ENCODE data around the gene ZBTB16. TPM values are rescaled to one million over a fixed set of nuclear protein-coding genes. Genes with fewer than 3 reads are reported as not detected.

Gene ZBTB16
- total RNA-seq, 2 experiments from 2014 or later: 11.0 to 11.8 TPM

DNA sequence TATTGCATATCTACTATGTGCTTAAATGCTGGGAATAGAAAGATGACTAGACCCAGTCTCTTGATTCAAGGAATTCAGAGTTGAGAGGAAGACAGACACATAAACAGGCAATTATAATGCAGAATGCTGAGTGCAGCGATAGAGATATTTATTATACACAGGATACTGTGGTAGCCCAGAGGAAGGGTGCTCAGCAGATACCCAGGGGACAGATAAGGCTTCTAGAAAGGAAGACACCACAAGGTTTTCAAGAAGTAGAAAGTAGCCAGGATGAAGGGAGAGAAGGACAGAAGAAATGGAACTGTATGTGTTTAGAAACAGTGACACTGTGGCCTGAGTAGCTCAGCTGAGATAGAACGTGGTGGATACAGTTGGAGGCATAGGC lies 157.3 kb downstream of the ZBTB16 start:
- Mint-ChIP-seq H3K4me3 (peak overlapping the region; percentile 7), H3K27me3 (peaks cover 7% of the 10 kb centered on the region), H3K4me1 (peaks cover 62% of the 10 kb centered on the region), H3K36me3 (ENCODE audit: low read depth) (peaks cover 11% of the 10 kb centered on the region), H3K9me3 (no peaks in the 10 kb centered on the region), H3K27ac (peak overlapping the region; percentile 85)
- ChIA-PET CTCF (interaction anchor here (1.4 to 1.9 kb wide), 3 partner anchors 10 to 173 kb away, joined by 3 to 6 read pairs (median 5); no protein-coding TSS in a partner anchor), POLR2A (interaction anchor here (1.1 to 2.2 kb wide), 7 partner anchors 9 to 57 kb away, joined by 3 to 8 read pairs (median 6); no protein-coding TSS in a partner anchor)
- DNase-seq: peak; percentile 37

DNA sequence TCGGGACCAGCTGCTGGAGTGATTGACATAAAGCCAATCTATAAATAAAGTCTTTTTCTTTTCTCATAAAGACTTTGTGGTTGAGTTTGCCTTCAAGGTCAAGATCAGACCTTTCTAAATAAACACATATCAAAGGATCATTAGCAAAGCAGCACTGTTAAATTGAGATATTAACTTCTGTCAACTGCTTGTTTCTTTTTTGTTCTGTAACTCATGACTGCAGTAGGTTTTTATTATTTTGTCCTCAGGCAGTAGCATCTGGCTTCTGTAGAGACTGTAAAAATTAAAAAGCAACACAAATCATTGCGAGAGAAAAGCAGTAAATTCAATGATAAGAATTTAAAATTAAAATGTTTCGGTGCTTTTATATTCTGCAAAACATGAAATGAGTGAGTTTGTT lies 159.0 kb downstream of the ZBTB16 start:
- Mint-ChIP-seq H3K4me1 (peaks cover 57% of the 10 kb centered on the region), H3K36me3 (ENCODE audit: low read depth) (peaks cover 11% of the 10 kb centered on the region), H3K4me3 (no peak overlapping the region), H3K27ac (peak overlapping the region; percentile 22), H3K27me3 (peaks cover 4% of the 10 kb centered on the region), H3K9me3 (no peaks in the 10 kb centered on the region)
- CTCF ChIA-PET: interaction anchor here (1.0 to 1.4 kb wide), 2 partner anchors 11 to 41 kb away, joined by 4 to 5 read pairs; no protein-coding TSS in a partner anchor
- DNase-seq: no peak
- POLR2A ChIA-PET: interaction anchor here (1.5 kb wide), 1 partner anchor 11 kb away, joined by 8 read pairs; no protein-coding TSS in a partner anchor

DNA sequence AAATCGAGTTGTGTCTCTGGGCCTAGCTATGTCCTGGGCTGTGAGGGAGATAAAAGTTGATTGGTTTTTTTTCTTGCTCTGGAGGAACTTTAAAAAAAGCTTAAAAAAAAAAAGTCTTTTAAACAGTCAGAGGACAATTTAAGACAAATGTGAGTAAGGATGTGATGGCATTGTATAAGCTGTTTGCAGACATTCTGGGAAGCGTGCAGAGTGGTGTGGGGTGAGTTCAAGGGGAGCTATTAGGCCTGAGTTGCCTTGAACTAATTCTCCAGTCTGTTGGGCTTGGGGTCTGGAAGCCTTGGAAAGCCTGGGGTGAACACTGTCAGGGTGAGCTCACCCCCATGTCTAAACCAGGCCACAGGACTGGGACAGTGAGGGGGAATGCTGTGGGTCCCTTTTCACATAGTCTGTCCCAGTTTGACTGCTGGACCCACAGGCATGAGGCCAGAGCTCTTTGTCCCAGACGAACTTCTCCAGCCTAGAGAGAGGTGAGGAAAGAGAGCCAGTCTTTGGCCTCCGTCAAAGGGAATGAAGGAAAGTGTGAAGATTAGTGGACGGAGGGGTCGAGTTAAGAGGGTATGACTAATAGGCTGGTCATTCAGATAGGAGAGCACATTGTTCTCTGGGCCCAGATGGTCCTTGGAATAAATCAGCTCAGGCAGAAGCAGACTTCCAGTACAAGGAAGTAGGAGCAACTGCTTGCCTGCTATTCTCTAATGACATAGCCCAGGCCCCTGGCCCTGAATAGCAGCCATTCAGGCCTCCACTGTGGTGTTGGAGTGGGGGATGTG lies 160.2 kb downstream of the ZBTB16 start:
- H3K4me1 Mint-ChIP-seq: peaks cover 50% of the 10 kb centered on the region
- H3K27me3 Mint-ChIP-seq: peaks cover 8% of the 10 kb centered on the region
- no peak for DNase-seq
- H3K9me3 Mint-ChIP-seq: no peaks in the 10 kb centered on the region
- peaks cover 17% of the 10 kb centered on the region for H3K36me3 Mint-ChIP-seq (ENCODE audit: low read depth)
- ChIA-PET CTCF (interaction anchor here (1.3 to 1.6 kb wide), 2 partner anchors 41 to 53 kb away, joined by 4 to 5 read pairs; no protein-coding TSS in a partner anchor), POLR2A (interaction anchor here (1.2 kb wide), 1 partner anchor 12 kb away, joined by 3 read pairs; no protein-coding TSS in a partner anchor)
- H3K4me3 Mint-ChIP-seq: no peak overlapping the region
- no peak overlapping the region for H3K27ac Mint-ChIP-seq

DNA sequence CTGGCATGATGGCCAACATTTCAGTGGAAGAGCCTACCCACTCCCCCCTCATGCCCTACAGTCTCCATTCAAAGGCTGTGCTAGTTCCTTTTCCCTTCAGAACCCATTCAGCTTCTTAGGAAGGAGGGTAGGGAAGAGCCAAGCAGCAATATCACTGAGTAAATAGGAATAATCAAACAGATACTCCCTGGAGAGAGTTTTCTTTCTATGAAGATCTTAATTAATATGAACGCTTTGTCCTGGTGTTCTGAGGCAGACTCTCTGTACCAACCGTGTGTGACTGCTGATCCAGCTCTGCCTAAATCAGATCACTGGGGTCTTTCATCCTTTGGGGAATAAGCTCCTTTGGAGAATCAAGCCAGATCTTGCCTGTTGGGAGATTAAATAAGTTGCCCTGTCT lies 161.5 kb downstream of the ZBTB16 start:
- H3K27me3 Mint-ChIP-seq: peaks cover 11% of the 10 kb centered on the region
- peaks cover 49% of the 10 kb centered on the region for H3K4me1 Mint-ChIP-seq
- H3K36me3 Mint-ChIP-seq (ENCODE audit: low read depth): peaks cover 19% of the 10 kb centered on the region
- ChIA-PET CTCF (interaction anchor here (0.7 to 0.8 kb wide), 2 partner anchors 38 to 40 kb away, joined by 3 read pairs; no protein-coding TSS in a partner anchor), POLR2A (no interaction called here)
- DNase-seq: no peak
- H3K9me3 Mint-ChIP-seq: no peaks in the 10 kb centered on the region
- H3K4me3 Mint-ChIP-seq: no peak overlapping the region
- no peak overlapping the region for H3K27ac Mint-ChIP-seq

DNA sequence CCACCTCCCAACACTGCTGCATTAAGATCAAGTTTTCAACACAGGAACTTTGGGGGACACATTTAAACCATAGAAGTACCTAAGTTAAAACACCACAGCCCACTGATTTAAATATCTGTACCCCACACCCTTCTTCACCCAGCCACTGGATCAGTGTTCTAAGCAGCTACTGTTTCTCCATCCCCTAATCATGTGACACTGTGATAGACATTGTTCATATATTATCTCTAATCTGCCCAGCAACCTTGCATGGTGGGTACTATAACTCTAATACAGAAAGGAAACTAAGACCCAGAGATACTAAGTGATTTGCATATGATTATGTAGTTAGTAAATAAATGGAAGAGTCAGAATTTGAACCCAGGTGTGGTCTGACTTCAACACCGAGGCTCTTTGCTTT lies 166.2 kb downstream of the ZBTB16 start:
- ChIA-PET POLR2A (interaction anchor here (0.9 to 1.8 kb wide), 3 partner anchors 20 to 66 kb away, joined by 3 to 4 read pairs (median 3); no protein-coding TSS in a partner anchor), CTCF (interaction anchor here (1.4 to 2.8 kb wide), 2 partner anchors 11 to 35 kb away, joined by 4 to 6 read pairs; no protein-coding TSS in a partner anchor)
- peaks cover 8% of the 10 kb centered on the region for H3K36me3 Mint-ChIP-seq (ENCODE audit: low read depth)
- H3K4me1 Mint-ChIP-seq: peaks cover 28% of the 10 kb centered on the region
- H3K27me3 Mint-ChIP-seq: peaks cover 11% of the 10 kb centered on the region
- no peaks in the 10 kb centered on the region for H3K9me3 Mint-ChIP-seq
- H3K4me3 Mint-ChIP-seq: no peak overlapping the region
- no peak for DNase-seq
- H3K27ac Mint-ChIP-seq: no peak overlapping the region

DNA sequence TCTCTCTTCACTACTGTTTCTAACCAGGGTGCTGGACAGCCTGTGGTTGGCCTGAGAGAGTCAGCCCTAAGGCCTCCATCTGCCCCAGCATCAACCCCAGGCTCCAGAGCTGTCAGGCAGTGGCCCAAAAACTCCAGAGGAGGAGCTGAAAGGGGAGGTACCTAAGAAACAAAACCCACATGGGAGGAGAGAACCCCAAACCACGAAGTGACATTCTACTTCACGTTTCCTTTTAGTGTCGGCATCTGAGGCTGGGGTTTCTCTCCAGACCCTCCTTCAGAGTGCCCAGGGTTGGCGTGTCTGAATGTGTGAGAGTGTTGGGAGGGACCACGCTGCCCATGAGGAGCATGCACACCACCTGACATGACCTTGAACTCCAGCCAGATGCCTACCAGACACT lies 166.8 kb downstream of the ZBTB16 start:
- Mint-ChIP-seq H3K27me3 (peaks cover 11% of the 10 kb centered on the region), H3K36me3 (ENCODE audit: low read depth) (peaks cover 8% of the 10 kb centered on the region), H3K4me1 (peaks cover 28% of the 10 kb centered on the region), H3K4me3 (no peak overlapping the region), H3K27ac (no peak overlapping the region), H3K9me3 (no peaks in the 10 kb centered on the region)
- ChIA-PET POLR2A (interaction anchor here (0.9 to 1.8 kb wide), 3 partner anchors 20 to 67 kb away, joined by 3 to 4 read pairs (median 3); no protein-coding TSS in a partner anchor), CTCF (interaction anchor here (2.8 kb wide), 1 partner anchor 34 kb away, joined by 6 read pairs; no protein-coding TSS in a partner anchor)
- DNase-seq: no peak

DNA sequence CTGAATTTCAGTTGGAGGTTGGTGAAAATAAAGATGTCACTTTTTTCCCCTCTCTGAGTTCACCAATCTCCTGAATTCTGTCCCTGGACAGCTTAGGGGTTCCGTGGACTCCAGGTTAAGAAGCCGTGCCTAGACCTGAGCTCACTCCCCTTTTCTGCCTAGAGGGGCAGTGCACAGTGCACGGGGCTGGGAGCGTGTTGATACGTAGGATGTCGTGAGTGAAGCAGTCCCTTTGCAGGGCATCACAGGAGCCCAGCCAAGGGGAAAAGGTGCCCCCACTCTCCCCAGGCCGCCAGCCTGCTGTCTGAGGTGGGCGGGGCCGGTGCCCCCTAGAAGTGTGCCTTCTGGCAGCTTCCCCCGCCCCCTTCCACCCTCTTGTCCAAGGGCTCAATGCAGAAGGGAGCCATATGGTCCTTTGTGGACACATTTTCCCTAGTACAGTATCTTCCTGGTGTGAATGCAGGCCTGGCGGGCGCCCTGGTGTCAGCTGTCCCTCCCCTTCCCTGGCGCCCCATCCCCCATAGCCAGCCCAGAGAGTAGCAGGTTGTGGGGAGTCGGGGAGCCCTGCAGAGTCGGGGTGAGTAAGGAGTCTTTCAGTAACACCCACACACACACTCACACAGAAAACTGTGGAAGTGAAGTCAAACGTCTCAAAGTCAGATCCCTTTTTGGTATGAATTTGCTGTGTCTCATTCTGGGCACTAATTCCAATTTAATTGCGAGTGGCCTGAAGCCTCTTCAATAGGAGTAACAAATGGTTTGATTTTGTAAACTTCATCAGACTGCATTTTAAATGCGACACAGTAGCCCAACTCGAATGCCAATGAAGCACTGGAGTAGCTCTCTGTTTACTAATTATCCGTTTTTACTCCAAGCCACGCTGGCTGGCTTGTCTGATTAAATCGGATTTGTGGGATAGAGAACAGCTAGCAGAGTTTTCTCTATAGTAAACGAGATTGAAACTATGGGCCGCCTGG lies 169.2 kb downstream of the ZBTB16 start:
- Mint-ChIP-seq H3K4me1 (peaks cover 28% of the 10 kb centered on the region), H3K9me3 (no peaks in the 10 kb centered on the region), H3K4me3 (no peak overlapping the region), H3K36me3 (ENCODE audit: low read depth) (peaks cover 8% of the 10 kb centered on the region), H3K27me3 (peaks cover 16% of the 10 kb centered on the region), H3K27ac (no peak overlapping the region)
- ChIA-PET CTCF (interaction anchor here (1.4 kb wide), 1 partner anchor 46 kb away, joined by 3 read pairs; no protein-coding TSS in a partner anchor), POLR2A (no interaction called here)
- DNase-seq: no peak

DNA sequence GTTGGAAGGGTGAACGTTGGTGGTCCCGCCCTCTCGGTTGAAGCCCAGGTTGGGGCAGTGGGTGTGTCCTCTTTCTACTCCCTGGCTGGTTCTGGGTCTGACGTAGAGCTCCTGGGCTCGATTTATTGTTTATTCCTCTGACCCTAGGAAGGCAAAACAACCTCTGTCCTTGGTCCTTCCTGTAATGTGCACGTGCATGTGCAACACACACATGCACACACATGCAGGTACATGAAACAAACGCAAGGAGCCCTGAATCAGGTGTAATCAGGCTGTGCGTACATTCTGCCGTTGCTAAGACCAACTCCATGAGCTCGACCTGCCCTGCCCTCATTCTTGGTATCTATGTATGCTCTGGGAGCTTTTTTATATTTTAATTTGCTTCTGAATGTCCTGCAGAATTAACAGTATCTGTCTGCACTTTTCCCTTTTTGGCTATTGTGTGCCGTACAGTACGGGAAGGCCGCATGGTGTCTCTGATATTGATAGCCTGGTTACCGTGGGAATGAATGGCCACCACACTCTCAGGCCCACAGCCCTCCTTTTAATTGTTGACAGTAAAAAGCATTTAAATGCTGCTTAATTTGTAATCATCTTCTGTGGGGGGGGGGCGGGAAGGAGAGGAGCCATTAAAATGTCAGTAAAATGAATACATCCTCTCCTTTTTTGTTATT lies 170.7 kb downstream of the ZBTB16 start:
- Mint-ChIP-seq H3K27ac (no peak overlapping the region), H3K27me3 (peaks cover 19% of the 10 kb centered on the region), H3K4me3 (no peak overlapping the region), H3K36me3 (ENCODE audit: low read depth) (no peaks in the 10 kb centered on the region), H3K9me3 (no peaks in the 10 kb centered on the region), H3K4me1 (peaks cover 22% of the 10 kb centered on the region)
- CTCF ChIA-PET: interaction anchor here (0.8 to 1.2 kb wide), 2 partner anchors 12 to 335 kb away, joined by 3 to 4 read pairs; no protein-coding TSS in a partner anchor
- no peak for DNase-seq
- POLR2A ChIA-PET: no interaction called here

DNA sequence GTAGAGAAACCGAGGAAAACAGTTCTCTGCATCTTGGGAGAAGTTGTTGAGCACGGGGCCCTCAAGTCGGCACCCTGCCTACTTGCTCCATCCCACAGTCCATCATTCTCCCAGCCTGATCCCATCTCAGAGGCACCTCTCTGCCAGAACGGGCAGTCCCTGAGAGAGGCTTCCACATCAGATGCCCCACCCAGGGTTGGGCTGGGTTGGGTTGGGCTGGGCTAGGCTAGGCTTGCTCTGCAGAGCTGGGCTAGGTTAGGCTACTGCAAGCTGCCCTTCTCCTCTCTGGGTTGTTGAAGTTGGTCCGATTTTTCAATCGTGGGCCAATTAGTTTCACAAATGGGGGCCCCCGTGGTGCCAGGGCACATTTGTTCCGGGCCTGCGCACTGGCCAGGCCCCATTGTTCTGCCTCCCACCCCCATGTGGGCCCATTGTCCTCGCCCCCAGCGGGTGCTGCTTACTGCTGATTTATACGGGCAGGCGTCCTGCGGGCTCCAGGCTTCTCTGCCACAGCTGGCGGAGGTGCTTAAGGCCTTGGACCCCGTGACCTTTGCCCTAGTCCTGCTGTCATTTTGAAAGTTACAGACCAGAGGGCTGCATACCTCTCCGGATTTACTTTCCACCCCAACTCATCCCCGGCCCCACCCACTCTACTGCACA lies 173.0 kb downstream of the ZBTB16 start:
- ChIA-PET CTCF (no interaction called here), POLR2A (interaction anchor here (0.9 kb wide), 1 partner anchor 17 kb away, joined by 3 read pairs; no protein-coding TSS in a partner anchor)
- Mint-ChIP-seq H3K4me3 (no peak overlapping the region), H3K4me1 (no peaks in the 10 kb centered on the region), H3K27ac (no peak overlapping the region), H3K36me3 (ENCODE audit: low read depth) (no peaks in the 10 kb centered on the region), H3K27me3 (peaks cover 27% of the 10 kb centered on the region), H3K9me3 (no peaks in the 10 kb centered on the region)
- DNase-seq: no peak

DNA sequence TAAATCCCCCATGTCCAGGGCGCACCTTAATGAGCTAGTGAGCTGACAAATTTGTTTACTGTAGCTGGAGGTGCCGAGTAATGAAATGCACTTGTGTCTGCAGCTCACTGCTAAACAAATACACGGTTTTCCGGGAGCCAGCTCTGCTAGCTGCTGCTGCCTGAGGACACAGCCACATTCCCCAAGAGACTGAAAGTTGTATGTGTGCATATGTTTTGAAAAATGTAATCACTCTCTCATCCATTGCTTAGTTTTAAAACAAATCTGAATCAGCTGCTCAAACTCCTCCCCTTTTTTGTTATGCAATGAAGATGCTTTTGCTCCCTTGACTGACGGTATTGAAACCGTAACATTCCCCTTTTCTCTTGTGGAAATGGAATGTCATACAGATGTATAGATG lies 174.2 kb downstream of the ZBTB16 start:
- POLR2A ChIA-PET: no interaction called here
- CTCF ChIA-PET: interaction anchor here (1.0 kb wide), 1 partner anchor 160 kb away, joined by 3 read pairs; no protein-coding TSS in a partner anchor
- no peak overlapping the region for H3K4me3 Mint-ChIP-seq
- no peak overlapping the region for H3K27ac Mint-ChIP-seq
- H3K9me3 Mint-ChIP-seq: no peaks in the 10 kb centered on the region
- DNase-seq: no peak
- no peaks in the 10 kb centered on the region for H3K36me3 Mint-ChIP-seq (ENCODE audit: low read depth)
- peaks cover 27% of the 10 kb centered on the region for H3K27me3 Mint-ChIP-seq
- no peaks in the 10 kb centered on the region for H3K4me1 Mint-ChIP-seq

DNA sequence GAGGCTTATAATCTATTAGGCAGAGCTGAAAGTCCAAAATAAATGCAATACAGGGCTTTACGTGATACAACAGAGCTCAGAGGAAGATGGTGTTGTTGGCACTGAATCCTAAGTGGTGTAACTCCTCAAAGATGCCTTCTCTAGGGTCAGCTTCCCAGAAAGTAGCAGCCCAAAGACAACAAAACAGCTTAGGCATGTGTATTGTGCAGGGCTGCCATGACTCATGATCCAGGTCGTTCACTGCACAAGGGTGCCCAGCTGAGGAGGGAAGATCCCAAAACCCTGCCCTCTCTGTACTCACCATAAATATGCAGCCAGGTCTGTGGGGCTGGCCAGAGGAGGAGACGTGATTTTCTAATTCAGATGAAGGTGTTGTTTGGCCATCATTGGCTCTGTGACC lies 177.3 kb downstream of the ZBTB16 start:
- POLR2A ChIA-PET: interaction anchor here (1.3 kb wide), 1 partner anchor 14 kb away, joined by 4 read pairs; no protein-coding TSS in a partner anchor
- no peaks in the 10 kb centered on the region for H3K4me1 Mint-ChIP-seq
- CTCF ChIA-PET: interaction anchor here (1.3 kb wide), 1 partner anchor 25 kb away, joined by 5 read pairs; no protein-coding TSS in a partner anchor
- no peak overlapping the region for H3K27ac Mint-ChIP-seq
- H3K4me3 Mint-ChIP-seq: no peak overlapping the region
- no peaks in the 10 kb centered on the region for H3K36me3 Mint-ChIP-seq (ENCODE audit: low read depth)
- H3K9me3 Mint-ChIP-seq: no peaks in the 10 kb centered on the region
- no peak for DNase-seq
- peaks cover 29% of the 10 kb centered on the region for H3K27me3 Mint-ChIP-seq
